GM23248 (cell line): ENCODE results near the gene FAT2.

Source experiments
- EZH2 ChIP-seq: fragments of 200-600 bp; sonication (generic); IDR thresholded peaks from 2 replicates; pipeline ENCODE4 v1.6.1; 2018; ENCODE audit warnings: antibody characterized with exemption, mild to moderate bottlenecking; ENCODE audit not compliant: insufficient read depth, poor library complexity, severe bottlenecking
- EZH2phosphoT487 ChIP-seq: fragments of 200-600 bp; sonication (generic); IDR thresholded peaks from 2 replicates; pipeline ENCODE4 v1.6.1; 2018; ENCODE audit warnings: antibody characterized with exemption, moderate library complexity, mild to moderate bottlenecking, low read depth; ENCODE audit not compliant: insufficient read depth

GRCh38 chr5:151617383-151617840 is 26.3 kb upstream of the FAT2 start:
- TF ChIP-seq EZH2 (no peak), EZH2phosphoT487 (no peak)
